Breast epithelium (tissue), 4 donors: ENCODE data around the gene HIGD2B. TPM values are rescaled to one million over a fixed set of nuclear protein-coding genes. Genes with fewer than 3 reads are reported as not detected.
A peak's percentile ranks its signal among the peaks of the same experiment; 100 is the strongest.

Experiments used
- DNase-seq, 2 donors: peaks; one replicate each; pipeline ENCODE4 v3.0.0-alpha.2; 2019; ENCODE audit warnings: low spot score in 2 of 2
- H3K27ac ChIP-seq, 2 donors: fragments of 200-600 bp; sonication (generic) in 1 of 2; one replicate each; pipeline ENCODE4 v1.5.1; 2016 to 2019; ENCODE audit warnings: mild to moderate bottlenecking in 1 of 2
- H3K27me3 ChIP-seq, 2 donors: fragments of 200-600 bp; sonication (generic) in 1 of 2; one replicate each; pipeline versions ENCODE4 v1.5.1 to v1.6.0; 2017 to 2019; ENCODE audit warnings: control low read depth in 1 of 2, mild to moderate bottlenecking in 1 of 2
- H3K36me3 ChIP-seq: fragments of 200-600 bp; one replicate; pipeline ENCODE4 v1.5.1; 2019
- H3K4me1 ChIP-seq, 2 donors: fragments of 200-600 bp; sonication (generic); one replicate each; pipeline ENCODE4 v1.5.1; 2016 to 2019; ENCODE audit warnings: control low read depth in 1 of 2
- H3K4me3 ChIP-seq, 3 donors: fragments of 200-600 bp; sonication (generic); 1 replicate in 2 of 3; 2 replicates in 1 of 3; pipeline ENCODE4 v1.5.1; 2016 to 2019; ENCODE audit warnings: mild to moderate bottlenecking in 3 of 3, moderate library complexity in 2 of 3
- H3K9me3 ChIP-seq, 2 donors: fragments of 200-600 bp; sonication (generic) in 1 of 2; one replicate each; pipeline ENCODE4 v1.5.1; 2016 to 2019; ENCODE audit warnings: control low read depth in 1 of 2
- CTCF ChIP-seq, 3 donors: fragments of 450-650 bp; IDR thresholded peaks; one replicate each; pipeline ENCODE4 v1.5.1; 2016 to 2017; ENCODE audit warnings: antibody characterized with exemption in 3 of 3, mild to moderate bottlenecking in 3 of 3, moderate library complexity in 3 of 3
- POLR2A ChIP-seq: fragments of 450-650 bp; IDR thresholded peaks from one replicate; pipeline ENCODE4 v1.6.1; 2016; ENCODE audit warnings: antibody characterized with exemption, mild to moderate bottlenecking, moderate library complexity
- POLR2AphosphoS5 ChIP-seq, 3 donors: sonication (generic); formaldehyde crosslinking; IDR thresholded peaks; one replicate each; pipeline ENCODE4 v1.6.1; 2017; ENCODE audit warnings: antibody characterized with exemption in 3 of 3
- intact Hi-C: fragments of 100-400 bp; cut with DNase I; formaldehyde crosslinking; loops from one replicate; pipeline ENCODE4 v1.15.1; 2023; ENCODE audit warnings: low total_unique reads
- total RNA-seq, 3 donors: library from RNA; depleted of rRNA; stranded (reverse); fragments of >200 nt; gene quantifications; one replicate each; pipeline ENCODE4 v1.1.0, GENCODE V29; 2016

HIGD2B gene
- total RNA-seq, 3 donors from 2014 or later: not detected

GRCh38 chr15:72698938-72699337, 13.0 kb upstream of the HIGD2B start:
- DNase-seq: no peak
- TF ChIP-seq CTCF (IDR thresholded peaks at IDR 0.05) (no peak), POLR2AphosphoS5 (IDR thresholded peaks at IDR 0.05) (no peak), POLR2A (no peak)
- H3K4me3 ChIP-seq: no peak overlapping the region
- intact Hi-C loops: no loop called here
- no peak overlapping the region for H3K27ac ChIP-seq
- H3K36me3 ChIP-seq: no peaks in the 10 kb centered on the region
- H3K9me3 ChIP-seq: no peaks in the 10 kb centered on the region
- no peaks in the 10 kb centered on the region for H3K4me1 ChIP-seq
- H3K27me3 ChIP-seq: no peaks in the 10 kb centered on the region

GRCh38 chr15:72690938-72691337, 5.0 kb upstream of the HIGD2B start:
- no peaks in the 10 kb centered on the region for H3K36me3 ChIP-seq
- no peaks in the 10 kb centered on the region for H3K27me3 ChIP-seq
- no peak overlapping the region for H3K4me3 ChIP-seq
- TF ChIP-seq CTCF (IDR thresholded peaks at IDR 0.05): no peak
- TF ChIP-seq POLR2A: no peak
- TF ChIP-seq POLR2AphosphoS5 (IDR thresholded peaks at IDR 0.05): no peak
- intact Hi-C loops: no loop called here
- no peaks in the 10 kb centered on the region for H3K9me3 ChIP-seq
- no peak overlapping the region for H3K27ac ChIP-seq
- DNase-seq: no peak
- no peaks in the 10 kb centered on the region for H3K4me1 ChIP-seq

GRCh38 chr15:72688697-72689096, 2.7 kb upstream of the HIGD2B start:
- H3K27me3 ChIP-seq: no peaks in the 10 kb centered on the region

GRCh38 chr15:72685301-72685924, 569 bp downstream of the HIGD2B start:
- Histone ChIP-seq H3K27me3 (no peaks in the 10 kb centered on the region), H3K9me3 (no peaks in the 10 kb centered on the region), H3K4me1 (no peaks in the 10 kb centered on the region), H3K36me3 (no peaks in the 10 kb centered on the region), H3K4me3 (peak overlapping the region; percentile 61 to 78 (median 74)), H3K27ac (peak overlapping the region; percentile 91 to 97)
- intact Hi-C loops: no loop called here
- TF ChIP-seq CTCF (IDR thresholded peaks at IDR 0.05) (peak in 2 of 3 donors; percentile 11 to 19), POLR2AphosphoS5 (IDR thresholded peaks at IDR 0.05) (no peak)
- no peak for DNase-seq

More at GRCh38 chr15:72688697-72689096, 2.7 kb upstream of the HIGD2B start:
- H3K9me3 ChIP-seq: no peaks in the 10 kb centered on the region
- intact Hi-C loops: no loop called here
- no peak overlapping the region for H3K27ac ChIP-seq
- DNase-seq: no peak
- no peaks in the 10 kb centered on the region for H3K4me1 ChIP-seq
- H3K36me3 ChIP-seq: no peaks in the 10 kb centered on the region
- TF ChIP-seq POLR2A (no peak), CTCF (IDR thresholded peaks at IDR 0.05) (no peak), POLR2AphosphoS5 (IDR thresholded peaks at IDR 0.05) (no peak)
- H3K4me3 ChIP-seq: no peak overlapping the region

GRCh38 chr15:72682772-72683171, 3.2 kb downstream of the HIGD2B start:
- DNase-seq: no peak
- Histone ChIP-seq H3K9me3 (no peaks in the 10 kb centered on the region), H3K36me3 (no peaks in the 10 kb centered on the region), H3K4me3 (no peak overlapping the region), H3K4me1 (no peaks in the 10 kb centered on the region), H3K27me3 (no peaks in the 10 kb centered on the region), H3K27ac (no peak overlapping the region)
- intact Hi-C loops: no loop called here
- TF ChIP-seq CTCF (IDR thresholded peaks at IDR 0.05) (no peak), POLR2AphosphoS5 (IDR thresholded peaks at IDR 0.05) (no peak), POLR2A (no peak)
